GM20000 (cell line): ENCODE measurements around the gene DPP4.

Experiments used
- DNase-seq: peaks from one replicate; pipeline ENCODE4 v3.0.0; 2012; ENCODE audit warnings: low spot score
- CTCF ChIP-seq: IDR thresholded peaks from 2 replicates; pipeline ENCODE4 v1.5.1; 2012; ENCODE audit warnings: mild to moderate bottlenecking, control low read depth; ENCODE audit errors: extremely low read depth, missing control alignments

DPP4 gene

GRCh38 chr2:161971551-161971950 lies 102.5 kb downstream of the DPP4 start:
- no peak for DNase-seq
- TF ChIP-seq CTCF: no peak

GRCh38 chr2:161969159-161969558 lies 104.9 kb downstream of the DPP4 start:
- TF ChIP-seq CTCF: no peak

DNA sequence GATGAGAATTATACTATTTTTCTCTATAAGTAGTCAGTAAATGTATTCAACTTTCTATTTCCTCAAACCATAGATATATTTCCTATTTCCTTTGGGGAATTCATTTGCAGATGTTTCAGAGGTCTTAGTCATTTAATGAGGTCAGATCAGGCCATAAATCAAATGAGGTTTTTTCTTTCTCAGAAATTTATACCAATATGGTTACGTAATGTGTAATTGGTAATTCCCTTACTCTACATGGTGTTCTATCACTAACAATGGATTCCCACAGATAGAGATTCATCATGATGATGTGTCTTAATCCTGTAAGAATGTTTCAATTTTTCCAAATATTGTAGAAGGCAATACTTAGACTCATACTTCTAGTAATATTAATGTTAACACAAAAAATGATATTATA lies 108.0 kb downstream of the DPP4 start:
- TF ChIP-seq CTCF: no peak

More at GRCh38 chr2:161969159-161969558, 104.9 kb downstream of the DPP4 start:
- DNase-seq: no peak

DNA sequence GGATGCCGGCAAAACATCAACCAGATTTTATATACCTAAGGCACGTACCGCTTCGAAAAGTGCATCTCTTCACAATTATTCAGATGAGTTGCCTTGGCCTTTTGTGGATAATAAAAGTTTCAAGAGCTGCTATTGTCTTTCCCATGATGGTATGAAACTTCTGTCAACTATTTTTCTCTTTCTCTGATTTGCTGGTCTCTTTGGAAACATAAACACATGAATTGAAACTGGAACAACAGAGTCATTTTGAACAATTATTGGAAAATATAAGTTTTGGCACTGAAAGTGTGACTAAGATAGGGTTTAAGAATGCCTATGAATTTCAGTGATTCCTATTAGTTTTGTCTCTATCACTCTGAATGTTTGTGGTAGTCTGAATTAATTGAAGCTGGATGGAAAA lies 109.9 kb downstream of the DPP4 start:
- no peak for TF ChIP-seq CTCF
- no peak for DNase-seq

More for the DNA sequence above, 108.0 kb downstream of the DPP4 start:
- no peak for DNase-seq

GRCh38 chr2:161962160-161962559 lies 111.9 kb downstream of the DPP4 start:
- DNase-seq: no peak
- no peak for TF ChIP-seq CTCF

- TF ChIP-seq CTCF: no peak
- DNase-seq: no peak
Observed at GRCh38 chr2:161961061-161961460, 113.0 kb downstream of the DPP4 start.

- no peak for TF ChIP-seq CTCF
- DNase-seq: no peak
Observed at GRCh38 chr2:161956738-161957137, 117.3 kb downstream of the DPP4 start.

GRCh38 chr2:161955211-161955610 lies 118.8 kb downstream of the DPP4 start:
- DNase-seq: no peak
- no peak for TF ChIP-seq CTCF
